HEK293T (cell line): ENCODE measurements around the gene BSN.

ENCODE experiments used
- ARNT ChIP-seq: fragments of 450-650 bp; IDR thresholded peaks from 2 replicates; pipeline ENCODE4 v1.6.1; 2017; ENCODE audit warnings: mild to moderate bottlenecking
- BHLHE40 ChIP-seq: fragments of 450-650 bp; IDR thresholded peaks from 2 replicates; pipeline ENCODE4 v1.6.1; 2016; ENCODE audit warnings: mild to moderate bottlenecking, moderate library complexity, borderline replicate concordance
- ELF4 ChIP-seq: fragments of 450-650 bp; IDR thresholded peaks from 2 replicates; pipeline ENCODE4 v1.6.1; 2017; ENCODE audit warnings: antibody characterized with exemption
- FOXK2 ChIP-seq: fragments of 450-650 bp; IDR thresholded peaks from 2 replicates; pipeline ENCODE4 v1.6.1; 2016; ENCODE audit warnings: mild to moderate bottlenecking
- FOXM1 ChIP-seq: fragments of 450-650 bp; IDR thresholded peaks from 2 replicates; pipeline ENCODE4 v1.6.1; 2017; ENCODE audit warnings: mild to moderate bottlenecking, borderline replicate concordance
- L3MBTL2 ChIP-seq: fragments of 450-650 bp; conservative IDR thresholded peaks from 2 replicates; pipeline ENCODE4 v1.6.1; 2016; ENCODE audit warnings: mild to moderate bottlenecking
- SP1 ChIP-seq: fragments of 450-650 bp; IDR thresholded peaks from 2 replicates; pipeline ENCODE4 v1.6.1; 2017
- SUZ12 ChIP-seq: fragments of 450-650 bp; IDR thresholded peaks from 2 replicates; pipeline ENCODE4 v1.6.1; 2016; ENCODE audit warnings: mild to moderate bottlenecking
- TARDBP ChIP-seq: fragments of 450-650 bp; IDR thresholded peaks from 2 replicates; pipeline ENCODE4 v1.6.1; 2016
- ZNF384 ChIP-seq: fragments of 450-650 bp; IDR thresholded peaks from 2 replicates; pipeline ENCODE4 v1.6.1; 2016
- TF ChIP-seq, protein P1 (sequence below): fragments of 450-650 bp; IDR thresholded peaks from 2 replicates; pipeline ENCODE4 v1.6.1; 2016

DNA sequence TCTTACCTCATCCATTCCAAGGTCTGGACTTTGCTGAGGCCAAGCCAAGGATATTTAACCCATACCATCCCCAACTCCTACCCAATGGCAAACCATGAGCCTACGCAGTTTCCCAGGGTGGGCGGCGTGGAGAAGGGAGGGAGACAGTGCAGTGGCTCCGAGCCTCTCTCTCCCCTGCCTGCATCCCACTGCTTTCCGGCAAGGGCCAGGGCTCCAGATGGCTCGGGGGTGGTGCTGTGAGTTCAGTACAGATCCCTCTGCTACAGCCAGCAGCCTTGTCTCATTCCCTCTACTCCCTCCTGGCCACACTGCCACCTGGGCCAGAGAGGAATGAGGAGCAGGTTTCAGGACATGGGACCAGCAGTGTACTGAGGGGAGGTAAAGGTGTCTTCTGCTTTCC is 75.6 kb downstream of the BSN start:
- TF ChIP-seq SP1 (no peak), ZNF384 (no peak), TARDBP (no peak), FOXK2 (no peak), BHLHE40 (no peak), SUZ12 (no peak), ELF4 (no peak), L3MBTL2 (no peak), ARNT (no peak), FOXM1 (no peak)
- TF ChIP-seq, protein P1, sequence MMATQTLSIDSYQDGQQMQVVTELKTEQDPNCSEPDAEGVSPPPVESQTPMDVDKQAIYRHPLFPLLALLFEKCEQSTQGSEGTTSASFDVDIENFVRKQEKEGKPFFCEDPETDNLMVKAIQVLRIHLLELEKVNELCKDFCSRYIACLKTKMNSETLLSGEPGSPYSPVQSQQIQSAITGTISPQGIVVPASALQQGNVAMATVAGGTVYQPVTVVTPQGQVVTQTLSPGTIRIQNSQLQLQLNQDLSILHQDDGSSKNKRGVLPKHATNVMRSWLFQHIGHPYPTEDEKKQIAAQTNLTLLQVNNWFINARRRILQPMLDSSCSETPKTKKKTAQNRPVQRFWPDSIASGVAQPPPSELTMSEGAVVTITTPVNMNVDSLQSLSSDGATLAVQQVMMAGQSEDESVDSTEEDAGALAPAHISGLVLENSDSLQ = no peak
